ENCODE results near the gene PRKCZ.

- TF ChIP-seq EZH2 (IDR thresholded peaks at IDR 0.05; ENCODE audit: insufficient read depth, poor library complexity, severe bottlenecking) (no peak), EZH2phosphoT487 (IDR thresholded peaks at IDR 0.05; ENCODE audit: insufficient read depth, low read depth) (no peak)
These were observed 142.1 kb downstream of the PRKCZ start for GRCh38 chr1:2192031-2192995.

All from GM23248 (cell line).